Astrocyte (in vitro differentiated cells and primary cell): ENCODE data around the gene CRYM.

ENCODE experiments used
- EZH2 ChIP-seq: IDR thresholded peaks from 2 replicates; pipeline ENCODE4 v1.6.1; 2012; ENCODE audit warnings: mild to moderate bottlenecking, low read length, inconsistent platforms; ENCODE audit not compliant: insufficient read depth
- TF ChIP-seq, protein P1 (sequence below): IDR thresholded peaks from 2 replicates; pipeline ENCODE4 v1.5.1; 2011; ENCODE audit warnings: low read depth, mild to moderate bottlenecking, inconsistent platforms, low read length, moderate library complexity; ENCODE audit not compliant: insufficient read depth

DNA sequence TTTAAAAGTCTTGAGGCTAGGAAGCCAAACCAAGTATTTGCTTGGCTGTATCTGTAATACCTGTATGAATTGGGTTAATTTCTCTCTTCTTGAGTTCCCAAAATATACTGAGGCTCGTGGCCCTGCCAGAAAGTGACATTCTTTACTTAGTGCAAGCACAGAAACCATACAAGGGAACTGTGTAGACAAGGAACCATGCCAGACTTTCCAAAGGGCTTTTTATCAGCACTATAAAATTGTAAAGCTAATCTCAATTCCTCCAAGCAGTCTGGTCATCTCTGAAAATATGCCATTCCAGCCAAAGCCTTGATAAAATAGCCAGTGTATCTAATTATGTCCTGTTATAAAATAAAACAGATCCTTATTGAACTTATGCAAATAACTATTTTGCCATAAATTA is 7.2 kb upstream of the CRYM start:
- TF ChIP-seq, protein P1, sequence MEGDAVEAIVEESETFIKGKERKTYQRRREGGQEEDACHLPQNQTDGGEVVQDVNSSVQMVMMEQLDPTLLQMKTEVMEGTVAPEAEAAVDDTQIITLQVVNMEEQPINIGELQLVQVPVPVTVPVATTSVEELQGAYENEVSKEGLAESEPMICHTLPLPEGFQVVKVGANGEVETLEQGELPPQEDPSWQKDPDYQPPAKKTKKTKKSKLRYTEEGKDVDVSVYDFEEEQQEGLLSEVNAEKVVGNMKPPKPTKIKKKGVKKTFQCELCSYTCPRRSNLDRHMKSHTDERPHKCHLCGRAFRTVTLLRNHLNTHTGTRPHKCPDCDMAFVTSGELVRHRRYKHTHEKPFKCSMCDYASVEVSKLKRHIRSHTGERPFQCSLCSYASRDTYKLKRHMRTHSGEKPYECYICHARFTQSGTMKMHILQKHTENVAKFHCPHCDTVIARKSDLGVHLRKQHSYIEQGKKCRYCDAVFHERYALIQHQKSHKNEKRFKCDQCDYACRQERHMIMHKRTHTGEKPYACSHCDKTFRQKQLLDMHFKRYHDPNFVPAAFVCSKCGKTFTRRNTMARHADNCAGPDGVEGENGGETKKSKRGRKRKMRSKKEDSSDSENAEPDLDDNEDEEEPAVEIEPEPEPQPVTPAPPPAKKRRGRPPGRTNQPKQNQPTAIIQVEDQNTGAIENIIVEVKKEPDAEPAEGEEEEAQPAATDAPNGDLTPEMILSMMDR, result no peak
- no peak for TF ChIP-seq EZH2
